HG02852 (cell line): Measurements from ENCODE around the gene P2RY8.
A peak's percentile ranks its signal among the peaks of the same experiment; 100 is the strongest.
"Not testable (repeated sequence)": the region's sequence is repeated elsewhere in the genome, so short reads cannot be mapped to it uniquely, and the experiment has no call there.

Experiments
- ATAC-seq: cut with Tn5 transposase; IDR thresholded peaks from one replicate; pipeline ENCODE4 v1.9.1; 2021; ENCODE audit warnings: mild to moderate bottlenecking, moderate library complexity; ENCODE audit not compliant: unreplicated experiment

The P2RY8 gene, protein sequence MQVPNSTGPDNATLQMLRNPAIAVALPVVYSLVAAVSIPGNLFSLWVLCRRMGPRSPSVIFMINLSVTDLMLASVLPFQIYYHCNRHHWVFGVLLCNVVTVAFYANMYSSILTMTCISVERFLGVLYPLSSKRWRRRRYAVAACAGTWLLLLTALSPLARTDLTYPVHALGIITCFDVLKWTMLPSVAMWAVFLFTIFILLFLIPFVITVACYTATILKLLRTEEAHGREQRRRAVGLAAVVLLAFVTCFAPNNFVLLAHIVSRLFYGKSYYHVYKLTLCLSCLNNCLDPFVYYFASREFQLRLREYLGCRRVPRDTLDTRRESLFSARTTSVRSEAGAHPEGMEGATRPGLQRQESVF

GRCh38 chrX:1537031-1537715, at the start of gene P2RY8:
TSS of gene P2RY8 (minus strand) at chrX:1537185. CDS start at chrX:1466558, 70,627 bp downstream.
- ATAC-seq = peak; percentile 58

GRCh38 chrX:1584237-1585011, 47.4 kb upstream of the P2RY8 start:
- ATAC-seq = no peak

- ATAC-seq = peak; percentile 87
Measured at GRCh38 chrX:1582686-1583437, 45.9 kb upstream of the P2RY8 start.

- ATAC-seq = no peak
Measured at GRCh38 chrX:1581132-1581531, 44.1 kb upstream of the P2RY8 start.

GRCh38 chrX:1578511-1579173, 41.7 kb upstream of the P2RY8 start:
- no peak for ATAC-seq

DNA sequence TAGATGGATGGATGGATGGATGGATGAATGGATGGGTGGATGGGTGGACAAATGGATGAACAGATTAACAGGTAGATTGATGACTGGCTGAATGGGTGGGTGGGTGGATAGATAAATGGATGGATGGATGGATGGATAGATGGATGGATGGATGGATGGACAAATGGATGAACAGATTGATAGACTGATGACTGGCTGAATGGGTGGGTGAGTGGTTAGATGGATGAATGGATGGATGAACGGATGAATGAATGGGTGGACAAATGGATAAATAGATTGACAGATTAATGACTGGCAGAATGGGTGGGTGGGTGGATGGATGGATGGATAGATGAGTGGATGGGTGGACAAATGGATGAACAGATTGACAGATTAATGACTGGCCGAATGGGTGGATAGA, 40.9 kb upstream of the P2RY8 start:
- ATAC-seq = no peak

- ATAC-seq = no peak
Measured at GRCh38 chrX:1576201-1576992, 39.4 kb upstream of the P2RY8 start.

- not testable (repeated sequence) for ATAC-seq
Measured at GRCh38 chrX:1574181-1574580, 37.2 kb upstream of the P2RY8 start.

- peak; percentile 83 for ATAC-seq
Measured at GRCh38 chrX:1564750-1565683, 28.0 kb upstream of the P2RY8 start.

GRCh38 chrX:1564077-1564476, 27.1 kb upstream of the P2RY8 start:
- ATAC-seq = not testable (repeated sequence)

GRCh38 chrX:1561164-1561563, 24.2 kb upstream of the P2RY8 start:
- ATAC-seq = no peak

GRCh38 chrX:1558761-1559468, 21.9 kb upstream of the P2RY8 start:
- no peak for ATAC-seq

- not testable (repeated sequence) for ATAC-seq
Measured at GRCh38 chrX:1557442-1557841, 20.5 kb upstream of the P2RY8 start.

DNA sequence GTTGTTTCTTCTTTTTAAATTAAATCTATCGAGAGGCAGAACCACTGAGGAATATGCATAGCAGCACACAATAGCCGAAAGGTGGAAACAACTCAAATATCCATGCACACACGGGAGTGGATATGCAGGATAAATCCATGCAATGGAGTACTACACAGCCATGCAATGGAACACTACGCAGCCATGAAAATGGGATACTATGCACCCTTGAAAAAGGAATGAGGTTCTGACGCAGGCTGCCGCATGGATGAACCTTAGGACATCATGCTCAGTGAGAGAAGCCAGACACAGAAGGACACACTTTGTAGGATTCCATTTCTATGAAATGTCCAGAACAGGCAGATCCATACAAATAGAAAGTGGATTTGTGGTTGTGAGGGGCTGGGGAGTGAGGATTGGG, 18.4 kb upstream of the P2RY8 start:
- no peak for ATAC-seq

DNA sequence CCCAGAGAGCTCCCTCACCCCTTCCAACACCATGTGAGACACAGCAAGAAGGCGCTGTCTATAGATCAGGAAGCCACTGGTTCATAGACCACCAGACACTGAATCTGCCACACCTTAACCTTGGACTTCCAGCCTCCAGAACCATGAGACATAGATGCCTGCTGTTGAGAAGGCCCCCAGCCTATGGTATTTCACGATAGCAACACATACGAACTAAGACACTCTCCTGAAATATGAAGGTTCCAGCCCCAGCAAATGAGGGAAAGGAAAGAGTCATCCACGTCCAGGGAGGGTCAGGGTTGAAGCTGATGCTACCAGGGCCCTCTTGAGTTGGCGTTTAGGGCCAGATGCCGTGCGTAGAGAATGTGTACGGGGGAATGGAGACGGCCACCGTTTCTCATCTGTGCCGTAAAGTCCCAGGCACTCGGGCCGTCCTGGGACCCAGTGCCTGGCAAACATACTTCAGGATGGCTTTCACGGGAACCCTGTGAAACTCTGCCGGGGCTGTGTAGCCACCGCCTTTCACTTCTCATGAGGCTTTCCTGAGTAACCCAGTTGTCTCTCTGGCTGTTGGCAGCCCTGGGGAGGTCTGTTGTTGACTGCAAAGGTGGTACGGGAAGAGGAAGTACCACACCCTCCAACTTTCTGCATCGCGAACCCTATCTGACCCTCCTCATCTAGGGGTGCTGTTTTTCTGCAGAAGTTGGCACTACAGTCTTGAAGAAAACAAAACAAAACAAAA, 17.7 kb upstream of the P2RY8 start:
- no peak for ATAC-seq

- no peak for ATAC-seq
Measured at GRCh38 chrX:1551959-1552546, 15.1 kb upstream of the P2RY8 start.
